Spleen (tissue), 11 donors: ENCODE measurements around the gene SUSD4. TPM values are rescaled to one million over a fixed set of nuclear protein-coding genes. Genes with fewer than 3 reads are reported as not detected.

Source experiments
- DNase-seq: peaks from one replicate; pipeline ENCODE4 v3.0.0-alpha.2; 2020
- H3K27ac ChIP-seq, 8 donors: fragments of 200-600 bp; sonication (generic) in 7 of 8; 1 replicate in 4 of 8; 2 replicates in 4 of 8; pipeline versions ENCODE4 v1.5.0 to v1.8.0; 2016 to 2021; ENCODE audit warnings: inconsistent platforms in 4 of 8, mild to moderate bottlenecking in 4 of 8, moderate library complexity in 1 of 8
- H3K27me3 ChIP-seq, 7 donors: fragments of 200-600 bp; sonication (generic) in 6 of 7; replicated peaks in 1 of 7; 1 replicate in 4 of 7; 2 replicates in 3 of 7; pipeline versions ENCODE4 v1.5.0 to v1.8.0; 2016 to 2021; ENCODE audit warnings: inconsistent platforms in 3 of 7, mild to moderate bottlenecking in 1 of 7
- H3K36me3 ChIP-seq, 6 donors: fragments of 200-600 bp; sonication (generic) in 5 of 6; 1 replicate in 4 of 6; 2 replicates in 2 of 6; pipeline versions ENCODE4 v1.5.0 to v1.8.0; 2016 to 2021; ENCODE audit warnings: inconsistent platforms in 2 of 6
- H3K4me1 ChIP-seq, 6 donors: fragments of 200-600 bp; sonication (generic) in 5 of 6; 1 replicate in 3 of 6; 2 replicates in 3 of 6; pipeline versions ENCODE4 v1.5.0 to v1.8.0; 2016 to 2021; ENCODE audit warnings: inconsistent platforms in 3 of 6
- H3K4me3 ChIP-seq, 8 donors: fragments of 200-600 bp; sonication (generic) in 7 of 8; 1 replicate in 4 of 8; 2 replicates in 4 of 8; pipeline versions ENCODE4 v1.5.0 to v1.8.0; 2016 to 2021; ENCODE audit warnings: inconsistent platforms in 4 of 8, mild to moderate bottlenecking in 4 of 8, moderate library complexity in 2 of 8
- H3K9me3 ChIP-seq, 8 donors: fragments of 200-600 bp; sonication (generic) in 7 of 8; 1 replicate in 4 of 8; 2 replicates in 4 of 8; pipeline versions ENCODE4 v1.5.0 to v1.8.0; 2016 to 2021; ENCODE audit warnings: inconsistent platforms in 4 of 8
- CTCF ChIP-seq, 11 experiments: fragments of 200-600 bp in 7 of 11; fragments of 450-650 bp in 4 of 11; sonication (generic) in 4 of 11; IDR thresholded peaks in 8 of 11; conservative IDR thresholded peaks in 3 of 11; 1 replicate in 7 of 11; 2 replicates in 4 of 11; pipeline versions ENCODE4 v1.4.0 to v1.8.0; 2016 to 2021; ENCODE audit warnings: antibody characterized with exemption in 11 of 11, inconsistent platforms in 4 of 11, mild to moderate bottlenecking in 1 of 11
- POLR2A ChIP-seq, 3 donors: fragments of 450-650 bp; IDR thresholded peaks; one replicate each; pipeline ENCODE4 v1.5.1; 2017; ENCODE audit warnings: antibody characterized with exemption in 3 of 3, mild to moderate bottlenecking in 1 of 3
- POLR2AphosphoS5 ChIP-seq, 3 donors: sonication (generic); formaldehyde crosslinking; IDR thresholded peaks; one replicate each; pipeline ENCODE4 v1.5.1; 2017; ENCODE audit warnings: antibody characterized with exemption in 3 of 3
- WGBS, 5 donors: extraction: QIAGEN DNeasy Blood & Tissue Kit in 3 of 5; methylation state at CpG; one replicate each; pipeline versions ENCODE4 v1.1.5 to v1.1.7; 2013 to 2018; 5-methylcytosine and 5-hydroxymethylcytosine counted together
- intact Hi-C: fragments of 100-400 bp; cut with DNase I; formaldehyde crosslinking; loops from one replicate; pipeline ENCODE4 v1.15.0; 2023; ENCODE audit warnings: low total_unique reads
- polyA plus RNA-seq, 3 donors: library from polyadenylated mRNA; stranded (reverse); fragments of 200-250 nt; gene quantifications; one replicate each; pipeline ENCODE4 v1.2.1, GENCODE V29; 2013
- total RNA-seq, 7 donors: library from RNA; depleted of rRNA in 3 of 7; stranded (reverse); fragments of >200 nt in 3 of 7; fragmentation: NEBNext Ultra II Directional in 4 of 7; extraction: Animal tissue kit (Norgen Biotek cat#: 25700) in 4 of 7; gene quantifications; one replicate each; pipeline versions ENCODE4 v1.1.0 to v1.2.1, GENCODE V29; 2016 to 2021
- donor health status: healthy with polysubstance abuse.
- donor health status: DM: no; HTN: no; CAD: no; lungs with moderate emphysema.
- donor health status: DM: no; HTN: no; CAD: no.
- donor health status: Bipolar disorder and iron deficiency.
- donor health status: healthy.
- donor health status: DM: no; HTN: no; CAD: no.
- donor health status: DM: yes; HTN: yes; CAD: no.

SUSD4 gene
- total and polyA plus RNA-seq, 10 donors, result 0.35 to 2.1 (median 0.69) TPM

- H3K4me3 ChIP-seq, result no peak overlapping the region
- no peaks in the 10 kb centered on the region for H3K36me3 ChIP-seq
- no peaks in the 10 kb centered on the region for H3K27me3 ChIP-seq
- no peak for TF ChIP-seq POLR2A (IDR thresholded peaks at IDR 0.05)
- TF ChIP-seq POLR2AphosphoS5 (IDR thresholded peaks at IDR 0.05), result no peak
- no peak for TF ChIP-seq CTCF (IDR thresholded peaks at IDR 0.05 in 8 of 11, conservative IDR thresholded peaks at IDR 0.05 in 3 of 11)
- H3K27ac ChIP-seq, result no peak overlapping the region
- intact Hi-C loops, result no loop called here
- WGBS, 5 donors, result 86 to 94% (median 90%) methylated on average over 6 of the region's 6 CpGs
- no peak for DNase-seq
- H3K4me1 ChIP-seq, result no peaks in the 10 kb centered on the region
- peaks cover 0 to 25% (median 19%) of the 10 kb centered on the region in 8 donors for H3K9me3 ChIP-seq
Observed at GRCh38 chr1:223216074-223216473, 147.9 kb downstream of the SUSD4 start.

- no peak for DNase-seq
- Histone ChIP-seq H3K9me3 (peaks cover 0 to 24% (median 19%) of the 10 kb centered on the region in 8 donors), H3K36me3 (no peaks in the 10 kb centered on the region), H3K4me3 (no peak overlapping the region), H3K4me1 (no peaks in the 10 kb centered on the region), H3K27ac (no peak overlapping the region), H3K27me3 (no peaks in the 10 kb centered on the region)
- TF ChIP-seq CTCF (IDR thresholded peaks at IDR 0.05 in 8 of 11, conservative IDR thresholded peaks at IDR 0.05 in 3 of 11) (no peak), POLR2A (IDR thresholded peaks at IDR 0.05) (no peak), POLR2AphosphoS5 (IDR thresholded peaks at IDR 0.05) (no peak)
- intact Hi-C loops, result no loop called here
- 80 to 91% (median 86%) methylated on average over 6 of the region's 6 CpGs for WGBS, 5 donors
Observed at GRCh38 chr1:223215026-223215425, 148.9 kb downstream of the SUSD4 start.

- WGBS, 5 donors, result 58 to 86% (median 72%) methylated on average over 5 of the region's 5 CpGs
- intact Hi-C loops, result no loop called here
- Histone ChIP-seq H3K4me1 (no peaks in the 10 kb centered on the region), H3K9me3 (peaks cover 0 to 17% (median 13%) of the 10 kb centered on the region in 8 donors), H3K36me3 (no peaks in the 10 kb centered on the region), H3K4me3 (no peak overlapping the region), H3K27me3 (no peaks in the 10 kb centered on the region), H3K27ac (no peak overlapping the region)
- no peak for DNase-seq
- TF ChIP-seq POLR2A (IDR thresholded peaks at IDR 0.05), result no peak
- TF ChIP-seq CTCF (IDR thresholded peaks at IDR 0.05 in 8 of 11, conservative IDR thresholded peaks at IDR 0.05 in 3 of 11), result no peak
- TF ChIP-seq POLR2AphosphoS5 (IDR thresholded peaks at IDR 0.05), result no peak
Observed at GRCh38 chr1:223214261-223214807, 149.6 kb downstream of the SUSD4 start.

DNA sequence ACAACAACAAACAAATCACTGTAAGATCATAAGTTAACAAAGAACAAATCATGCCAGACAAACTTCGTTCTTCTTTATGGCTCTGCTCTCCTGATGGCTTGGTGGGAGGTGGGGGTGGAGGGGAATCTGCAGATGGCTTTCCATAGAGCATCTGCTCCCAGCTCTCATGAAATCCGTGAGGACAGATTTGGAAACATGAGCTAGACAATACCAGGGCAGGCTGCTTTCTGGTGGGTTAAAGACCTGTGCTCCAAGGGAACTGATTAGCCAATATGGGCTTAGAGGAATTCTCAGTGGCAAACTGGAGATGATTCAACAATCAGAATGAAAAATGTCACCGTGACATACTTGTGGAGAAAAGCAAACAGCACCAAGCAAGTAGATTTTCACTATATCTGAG lies 151.5 kb downstream of the SUSD4 start:
- no peaks in the 10 kb centered on the region for H3K9me3 ChIP-seq
- WGBS, 5 donors, result 71 to 90% (median 76%) methylated on average over 3 of the region's 3 CpGs
- H3K27me3 ChIP-seq, result no peaks in the 10 kb centered on the region
- no peak for DNase-seq
- intact Hi-C loops, result no loop called here
- no peaks in the 10 kb centered on the region for H3K36me3 ChIP-seq
- no peaks in the 10 kb centered on the region for H3K4me1 ChIP-seq
- no peak overlapping the region for H3K27ac ChIP-seq
- H3K4me3 ChIP-seq, result no peak overlapping the region
- TF ChIP-seq CTCF (IDR thresholded peaks at IDR 0.05 in 8 of 11, conservative IDR thresholded peaks at IDR 0.05 in 3 of 11) (no peak), POLR2A (IDR thresholded peaks at IDR 0.05) (no peak), POLR2AphosphoS5 (IDR thresholded peaks at IDR 0.05) (no peak)
